Choroid plexus epithelial cell (primary cell): ENCODE results near the gene NAGLU.
A peak's percentile ranks its signal among the peaks of the same experiment; 100 is the strongest.

Experiments used
- DNase-seq: peaks from one replicate; pipeline ENCODE4 v3.0.0-alpha.2; 2010; ENCODE audit warnings: low read depth
- H3K4me3 ChIP-seq: 2 replicates; pipeline ENCODE4 v1.5.1; 2011; ENCODE audit warnings: low read depth, mild to moderate bottlenecking, control low read depth, low read length, moderate library complexity
- TF ChIP-seq, protein P1 (sequence below): conservative IDR thresholded peaks from 2 replicates; pipeline ENCODE4 v1.5.1; 2011; ENCODE audit warnings: low read depth, mild to moderate bottlenecking, control low read depth, inconsistent platforms, low read length, moderate library complexity

NAGLU gene

DNA sequence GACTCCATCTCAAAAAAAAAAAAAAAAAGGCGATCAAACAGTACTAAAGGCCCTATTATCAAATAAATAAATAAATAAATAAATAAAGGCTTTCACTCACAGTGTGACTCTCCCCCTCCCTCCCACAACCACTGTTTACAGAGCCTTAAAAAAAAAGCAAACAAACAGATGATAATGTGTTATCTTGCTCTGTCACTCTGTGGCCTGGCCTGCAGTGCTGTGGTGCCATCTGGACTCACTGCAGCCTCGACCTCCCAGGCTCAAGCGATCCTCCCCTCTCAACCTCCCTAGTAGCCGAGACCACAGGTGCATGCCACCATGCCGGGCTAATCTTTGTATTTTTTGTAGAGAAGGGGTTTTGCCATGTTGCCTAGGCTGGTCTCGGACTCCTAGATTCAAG is 8.1 kb upstream of the NAGLU start:
- no peak overlapping the region for H3K4me3 ChIP-seq
- TF ChIP-seq, protein P1, sequence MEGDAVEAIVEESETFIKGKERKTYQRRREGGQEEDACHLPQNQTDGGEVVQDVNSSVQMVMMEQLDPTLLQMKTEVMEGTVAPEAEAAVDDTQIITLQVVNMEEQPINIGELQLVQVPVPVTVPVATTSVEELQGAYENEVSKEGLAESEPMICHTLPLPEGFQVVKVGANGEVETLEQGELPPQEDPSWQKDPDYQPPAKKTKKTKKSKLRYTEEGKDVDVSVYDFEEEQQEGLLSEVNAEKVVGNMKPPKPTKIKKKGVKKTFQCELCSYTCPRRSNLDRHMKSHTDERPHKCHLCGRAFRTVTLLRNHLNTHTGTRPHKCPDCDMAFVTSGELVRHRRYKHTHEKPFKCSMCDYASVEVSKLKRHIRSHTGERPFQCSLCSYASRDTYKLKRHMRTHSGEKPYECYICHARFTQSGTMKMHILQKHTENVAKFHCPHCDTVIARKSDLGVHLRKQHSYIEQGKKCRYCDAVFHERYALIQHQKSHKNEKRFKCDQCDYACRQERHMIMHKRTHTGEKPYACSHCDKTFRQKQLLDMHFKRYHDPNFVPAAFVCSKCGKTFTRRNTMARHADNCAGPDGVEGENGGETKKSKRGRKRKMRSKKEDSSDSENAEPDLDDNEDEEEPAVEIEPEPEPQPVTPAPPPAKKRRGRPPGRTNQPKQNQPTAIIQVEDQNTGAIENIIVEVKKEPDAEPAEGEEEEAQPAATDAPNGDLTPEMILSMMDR: no peak

DNA sequence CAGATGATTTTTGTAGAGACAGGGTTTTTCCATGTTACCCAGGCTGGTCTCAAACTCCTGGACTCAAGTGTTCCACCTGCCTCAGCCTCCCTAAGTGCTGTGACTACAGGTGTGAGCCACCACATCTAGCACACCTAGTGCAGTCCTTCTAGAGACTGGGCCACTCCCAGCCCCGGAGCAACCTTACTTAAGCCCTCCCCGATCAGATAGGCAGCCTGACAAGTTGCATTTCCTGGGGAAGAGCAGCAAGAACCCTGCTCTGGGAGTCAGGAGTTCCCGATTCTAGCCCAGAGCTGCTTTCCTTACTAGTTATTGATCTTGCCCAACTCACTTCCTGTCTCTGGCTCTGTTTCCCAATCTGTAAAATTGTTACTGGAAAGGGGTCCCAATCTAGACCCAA is 7.0 kb upstream of the NAGLU start:
- TF ChIP-seq, protein P1: no peak
- no peak for DNase-seq
- no peak overlapping the region for H3K4me3 ChIP-seq

More for the DNA sequence above, 8.1 kb upstream of the NAGLU start:
- no peak for DNase-seq

DNA sequence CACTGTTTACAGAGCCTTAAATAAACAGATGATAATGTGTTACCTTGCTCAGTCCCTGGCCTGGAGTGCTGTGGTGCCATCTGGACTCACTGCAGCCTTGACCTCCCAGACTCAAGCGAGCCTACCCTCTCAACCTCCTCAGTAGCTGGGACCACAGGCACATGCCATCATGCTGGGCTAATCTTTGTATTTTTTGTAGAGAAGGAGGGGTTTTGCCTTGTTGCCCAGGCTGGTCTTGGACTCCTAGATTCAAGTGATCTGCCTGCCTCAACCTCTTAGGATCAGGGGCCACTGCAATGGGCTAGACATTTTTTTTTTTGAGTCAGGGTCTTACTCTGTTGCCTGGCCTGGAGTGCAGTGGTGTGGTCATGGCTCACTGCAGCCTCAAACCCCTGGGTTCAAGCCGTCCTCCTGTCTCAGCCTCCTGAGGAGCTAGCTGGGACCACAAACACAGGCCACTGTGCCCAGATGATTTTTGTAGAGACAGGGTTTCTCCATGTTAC is 5.0 kb upstream of the NAGLU start:
- TF ChIP-seq, protein P1: no peak
- no peak for DNase-seq
- H3K4me3 ChIP-seq: no peak overlapping the region

DNA sequence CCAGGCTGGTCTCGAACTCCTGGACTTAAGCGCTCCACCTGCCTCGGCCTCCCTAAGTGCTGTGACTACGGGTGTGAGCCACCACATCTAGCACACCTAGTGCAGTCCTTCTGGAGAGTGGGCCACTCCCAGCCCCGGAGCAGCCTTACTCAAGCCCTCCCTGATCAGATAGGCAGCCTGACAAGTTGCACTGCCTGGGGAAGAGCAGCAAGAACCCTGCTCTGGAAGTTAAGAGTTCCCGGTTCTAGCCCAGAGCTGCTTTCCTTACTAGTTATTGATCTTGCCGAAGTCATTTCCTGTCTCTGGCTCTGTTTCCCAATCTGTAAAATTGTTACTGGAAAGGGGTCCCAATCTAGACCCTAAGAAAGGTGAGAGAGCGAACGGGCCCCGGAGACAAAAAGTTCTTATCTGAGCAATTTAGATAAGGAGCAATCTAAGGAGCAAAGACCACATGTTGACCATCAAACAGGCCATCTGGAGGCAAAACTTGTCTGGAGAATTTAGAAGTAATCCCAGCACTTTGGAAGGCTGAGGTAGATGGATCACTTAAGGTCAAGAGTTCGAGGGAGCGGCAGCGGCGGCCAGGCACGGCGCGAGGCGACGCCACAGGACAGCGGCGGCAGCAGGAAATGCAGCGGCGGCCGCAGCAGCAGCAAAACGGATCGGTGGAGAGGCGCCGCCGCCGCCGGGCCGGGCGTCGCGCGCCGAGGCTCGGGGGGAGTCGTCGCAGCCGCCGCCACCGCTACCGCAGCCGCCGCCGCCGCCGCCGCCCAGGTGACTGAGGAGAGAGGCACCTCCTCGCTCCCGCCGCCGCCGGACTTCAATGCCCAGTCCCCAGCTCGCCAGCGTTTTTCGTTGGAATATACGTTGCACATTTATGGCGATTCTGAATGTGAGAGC is 4.3 kb upstream of the NAGLU start:
- no peak for DNase-seq
- TF ChIP-seq, protein P1: peak; percentile 34
- H3K4me3 ChIP-seq: peak overlapping the region; percentile 51

DNA sequence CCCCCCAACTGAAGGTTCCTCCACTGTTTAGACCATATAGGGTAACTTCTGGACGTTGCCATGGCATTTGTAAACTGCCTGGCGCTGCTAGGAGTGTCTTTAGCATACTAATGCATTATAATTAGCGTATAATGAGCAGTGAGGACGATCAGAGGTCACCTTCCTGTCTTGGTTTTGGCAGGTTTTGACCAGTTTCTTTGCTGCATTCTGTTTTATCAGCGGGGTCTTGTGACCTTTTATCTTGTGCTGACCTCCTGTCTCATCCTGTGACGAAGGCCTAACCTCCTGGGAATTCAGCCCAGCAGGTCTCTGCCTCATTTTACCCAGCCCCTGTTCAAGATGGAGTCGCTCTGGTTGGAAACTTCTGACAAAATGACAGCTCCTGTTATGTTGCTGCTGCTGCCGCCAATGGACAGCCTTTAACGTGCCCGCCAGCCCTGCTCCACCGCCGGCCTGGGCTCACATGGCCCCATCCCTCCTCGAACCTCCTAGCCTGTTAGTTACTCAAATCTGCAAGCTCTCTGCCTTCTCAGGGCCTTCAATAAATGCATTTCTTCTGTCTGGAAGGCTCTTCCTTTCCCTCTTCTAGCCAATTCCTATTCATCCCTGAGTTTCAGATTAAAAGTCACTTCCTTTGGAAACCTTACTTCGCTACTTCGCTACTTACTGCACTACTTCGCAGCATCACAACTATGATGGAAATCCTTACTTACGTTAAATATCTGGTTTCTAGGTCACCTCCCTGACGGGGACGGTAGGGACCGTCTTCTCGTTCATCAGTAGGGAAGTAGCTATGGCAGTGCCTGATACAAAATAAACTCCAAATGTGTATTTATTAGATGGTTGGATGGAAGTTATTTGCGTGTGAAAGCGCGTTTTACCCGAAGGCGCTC is 640 bp upstream of the NAGLU start:
- peak overlapping the region; percentile 76 for H3K4me3 ChIP-seq
- no peak for DNase-seq
- TF ChIP-seq, protein P1: no peak

DNA sequence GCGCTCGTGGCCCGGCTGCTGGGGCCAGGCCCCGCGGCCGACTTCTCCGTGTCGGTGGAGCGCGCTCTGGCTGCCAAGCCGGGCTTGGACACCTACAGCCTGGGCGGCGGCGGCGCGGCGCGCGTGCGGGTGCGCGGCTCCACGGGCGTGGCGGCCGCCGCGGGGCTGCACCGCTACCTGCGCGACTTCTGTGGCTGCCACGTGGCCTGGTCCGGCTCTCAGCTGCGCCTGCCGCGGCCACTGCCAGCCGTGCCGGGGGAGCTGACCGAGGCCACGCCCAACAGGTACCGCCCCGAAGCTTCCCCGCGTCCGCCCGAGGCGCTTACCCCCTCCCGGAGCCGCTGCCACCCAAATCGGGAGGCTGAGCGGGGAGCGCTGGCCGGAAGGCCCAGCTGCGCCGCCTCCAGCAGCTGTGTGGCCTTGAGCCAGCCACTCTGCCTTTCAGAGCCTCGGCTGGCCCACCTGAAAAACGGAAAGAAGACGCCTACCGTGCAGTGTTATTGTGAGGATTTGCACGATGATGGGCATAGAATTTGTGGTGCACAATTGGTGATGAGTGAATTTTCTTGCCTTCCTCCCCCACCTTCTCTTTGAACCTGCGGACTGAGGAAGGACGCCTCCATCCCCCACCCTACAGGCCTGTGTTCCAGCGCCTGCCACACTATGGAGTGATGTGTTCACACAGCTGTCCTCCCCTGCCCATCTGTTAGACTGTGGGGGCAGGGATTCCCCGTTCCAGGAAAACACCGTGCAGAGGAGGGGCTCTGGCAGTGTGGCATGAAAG is 523 bp downstream of the NAGLU start:
- DNase-seq: peak; percentile 79
- TF ChIP-seq, protein P1: no peak
- peak overlapping the region; percentile 76 for H3K4me3 ChIP-seq
